GM11168 (cell line): ENCODE data around the gene HSBP1L1.
"Not testable (repeated sequence)": the region's sequence is repeated elsewhere in the genome, so short reads cannot be mapped to it uniquely, and the experiment has no call there.

Experiments
- in situ Hi-C: fragments of 300-500 bp; cut with MboI; formaldehyde crosslinking; loops from one replicate; pipeline ENCODE4 v1.12.0; 2022; ENCODE audit warnings: low sequenced_read_pairs; ENCODE audit not compliant: unreplicated experiment

HSBP1L1 gene

GRCh38 chr18:80011496-80012137 lies 47.2 kb downstream of the HSBP1L1 start:
- in situ Hi-C loops, result not testable (repeated sequence)

- in situ Hi-C loops, result no loop called here
Observed at GRCh38 chr18:80012714-80013113, 48.3 kb downstream of the HSBP1L1 start.
